Mucosa of stomach (tissue), 1 donor: Measurements from ENCODE around the gene MXD1.
"Not testable (repeated sequence)": the region's sequence is repeated elsewhere in the genome, so short reads cannot be mapped to it uniquely, and the experiment has no call there.

Experiments used
- H3K27me3 ChIP-seq: one replicate; pipeline ENCODE4 v1.7.0; 2013; ENCODE audit warnings: mild to moderate bottlenecking, low read length; ENCODE audit not compliant: control insufficient read depth, insufficient read depth
- H3K36me3 ChIP-seq: one replicate; pipeline ENCODE4 v1.7.0; 2013; ENCODE audit warnings: low read length; ENCODE audit not compliant: control insufficient read depth, insufficient read depth
- H3K4me1 ChIP-seq: one replicate; pipeline ENCODE4 v1.7.0; 2013; ENCODE audit warnings: mild to moderate bottlenecking, low read length; ENCODE audit not compliant: control insufficient read depth, insufficient read depth
- H3K4me3 ChIP-seq: one replicate; pipeline ENCODE4 v1.7.0; 2013; ENCODE audit warnings: low read length
- H3K9ac ChIP-seq: one replicate; pipeline ENCODE4 v1.7.0; 2013; ENCODE audit warnings: mild to moderate bottlenecking, low read length, moderate library complexity
- H3K9me3 ChIP-seq: one replicate; pipeline ENCODE4 v1.7.0; 2013; ENCODE audit warnings: mild to moderate bottlenecking, low read length, moderate library complexity; ENCODE audit not compliant: control insufficient read depth
- donor health status: Pancreatic carcinoma.

The MXD1 gene

DNA sequence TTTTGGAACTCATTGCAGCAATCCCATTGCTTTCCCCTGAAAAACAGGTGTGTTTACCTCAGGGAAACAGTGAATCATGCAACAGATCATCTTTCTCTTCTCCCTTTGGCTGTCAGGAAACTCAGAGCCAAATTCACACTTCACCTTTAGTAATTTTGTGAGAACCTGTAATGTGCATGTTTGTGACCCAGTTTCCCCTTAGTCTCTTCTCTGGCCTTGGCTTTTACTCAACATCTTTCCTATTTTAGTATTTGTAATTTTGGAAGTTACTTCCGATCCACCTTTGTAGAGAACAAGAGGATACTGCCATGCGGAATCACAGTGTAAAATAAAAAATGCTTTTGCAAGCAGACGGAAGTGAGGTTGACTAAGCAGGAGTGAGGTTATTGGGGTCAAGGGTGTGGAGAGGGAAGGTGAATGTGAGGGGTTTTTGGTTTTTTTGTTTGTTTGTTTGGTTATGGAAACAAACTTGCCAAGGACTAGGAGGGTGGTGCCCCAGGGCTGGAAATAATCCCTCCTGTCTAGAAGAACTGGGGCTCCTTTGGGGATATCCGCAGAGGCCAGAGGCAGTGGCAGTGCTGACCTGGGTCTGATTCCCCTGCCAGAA lies 32.5 kb downstream of the MXD1 start:
- H3K4me3 ChIP-seq: no peak overlapping the region
- H3K4me1 ChIP-seq: peaks cover 26% of the 10 kb centered on the region
- H3K9me3 ChIP-seq: no peaks in the 10 kb centered on the region
- no peaks in the 10 kb centered on the region for H3K27me3 ChIP-seq
- no peak overlapping the region for H3K9ac ChIP-seq
- H3K36me3 ChIP-seq: peaks cover 4% of the 10 kb centered on the region

DNA sequence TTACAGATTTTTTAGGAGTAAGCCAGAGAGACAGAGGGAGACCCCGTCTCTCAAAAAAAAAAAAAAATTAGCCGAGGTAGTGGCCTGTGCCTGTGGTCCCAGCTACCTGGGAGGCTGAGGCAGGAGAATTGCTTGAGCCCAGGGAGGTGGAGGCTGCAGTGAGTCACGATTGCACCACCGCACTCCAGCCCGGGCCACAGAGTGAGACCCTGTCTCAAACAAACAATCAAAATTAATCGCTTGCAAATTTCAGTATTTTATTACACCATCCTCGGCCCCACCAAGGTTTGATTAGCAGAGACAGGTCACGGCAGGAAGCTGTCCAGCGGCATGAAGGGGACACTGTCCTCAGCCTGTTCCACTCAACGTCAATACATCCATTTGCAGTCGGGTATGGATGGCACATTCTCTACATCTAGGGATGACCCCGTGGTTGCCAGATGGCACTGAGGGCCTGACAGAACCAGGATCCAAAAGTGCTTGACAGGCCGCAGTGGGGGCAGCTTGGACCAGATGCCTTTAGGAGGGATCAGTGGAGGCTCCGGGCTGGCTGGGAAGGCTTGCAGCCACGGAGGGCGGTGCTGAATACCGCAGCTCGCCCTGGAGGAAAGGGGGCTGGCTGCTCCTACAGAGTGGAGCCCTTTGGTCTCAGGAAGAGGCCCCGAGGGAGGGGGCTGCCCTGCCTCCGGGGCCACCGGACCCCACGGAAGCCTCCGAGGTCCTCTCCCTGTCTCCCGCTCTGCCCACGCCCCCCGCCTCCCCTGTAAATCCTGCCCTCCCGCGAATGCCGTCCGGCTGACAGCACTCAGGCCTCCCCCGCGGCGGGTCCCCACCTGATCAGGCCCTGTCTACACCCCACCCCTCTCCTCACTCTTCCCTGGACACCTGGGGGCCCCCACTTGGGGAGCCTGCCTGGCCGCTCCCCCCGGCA lies 33.4 kb downstream of the MXD1 start:
- no peaks in the 10 kb centered on the region for H3K27me3 ChIP-seq
- H3K36me3 ChIP-seq: peaks cover 4% of the 10 kb centered on the region
- H3K4me1 ChIP-seq: peaks cover 26% of the 10 kb centered on the region
- no peak overlapping the region for H3K9ac ChIP-seq
- no peak overlapping the region for H3K4me3 ChIP-seq
- H3K9me3 ChIP-seq: no peaks in the 10 kb centered on the region

DNA sequence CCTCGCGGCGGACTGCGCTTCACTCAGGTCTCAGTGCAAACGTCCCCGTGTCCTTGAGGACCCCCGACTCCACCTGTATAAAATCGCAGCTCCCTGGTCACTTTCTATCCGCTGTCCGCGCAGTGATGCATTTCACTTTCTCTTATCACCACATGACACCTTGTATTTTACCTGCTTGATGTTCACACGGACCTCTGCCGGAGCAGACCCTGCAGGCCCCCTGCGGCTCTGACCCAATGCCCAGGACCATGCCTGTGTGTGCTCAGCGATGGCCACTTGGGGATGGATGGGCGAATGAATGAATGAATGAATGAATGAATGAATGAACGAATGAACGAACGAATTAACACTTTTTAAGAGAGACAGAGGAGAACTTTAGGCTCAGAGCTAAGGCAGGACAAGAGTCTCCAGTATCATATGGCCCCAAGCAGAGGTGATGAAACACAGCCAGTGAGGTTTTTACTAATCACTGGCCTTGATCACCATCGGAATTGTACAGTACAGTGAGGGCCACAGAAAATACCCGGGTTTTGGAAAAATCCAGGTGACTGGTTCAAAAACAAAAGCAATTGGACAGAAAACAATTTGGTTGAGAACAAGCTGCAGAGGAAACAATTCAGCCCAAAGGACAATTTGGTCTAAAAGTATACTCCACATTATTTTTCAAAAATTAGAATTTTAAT lies 34.2 kb downstream of the MXD1 start:
- no peaks in the 10 kb centered on the region for H3K27me3 ChIP-seq
- no peak overlapping the region for H3K4me3 ChIP-seq
- H3K9ac ChIP-seq: no peak overlapping the region
- H3K9me3 ChIP-seq: no peaks in the 10 kb centered on the region
- H3K4me1 ChIP-seq: peaks cover 26% of the 10 kb centered on the region
- peaks cover 3% of the 10 kb centered on the region for H3K36me3 ChIP-seq

DNA sequence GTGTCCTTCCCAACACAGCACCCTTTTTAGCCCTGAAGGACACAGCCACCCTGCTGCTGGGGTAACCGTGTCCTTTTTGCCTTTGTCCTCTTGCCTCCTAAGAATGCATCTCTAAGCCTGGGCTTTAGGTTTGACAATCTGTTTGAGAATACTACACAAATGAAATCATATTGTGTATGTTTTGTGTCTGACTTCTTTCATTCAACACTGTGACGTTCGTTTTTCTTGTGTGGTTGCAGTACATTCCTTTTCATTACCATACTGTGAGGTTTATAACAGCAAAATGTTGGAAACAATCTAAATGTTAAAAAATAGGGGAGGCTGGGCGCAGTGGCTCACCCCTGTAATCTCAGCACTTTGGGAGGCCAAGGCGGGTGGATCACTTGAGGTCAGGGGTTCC lies 35.3 kb downstream of the MXD1 start:
- peaks cover 25% of the 10 kb centered on the region for H3K4me1 ChIP-seq
- H3K9ac ChIP-seq: no peak overlapping the region
- H3K36me3 ChIP-seq: no peaks in the 10 kb centered on the region
- H3K4me3 ChIP-seq: no peak overlapping the region
- no peaks in the 10 kb centered on the region for H3K27me3 ChIP-seq
- no peaks in the 10 kb centered on the region for H3K9me3 ChIP-seq

DNA sequence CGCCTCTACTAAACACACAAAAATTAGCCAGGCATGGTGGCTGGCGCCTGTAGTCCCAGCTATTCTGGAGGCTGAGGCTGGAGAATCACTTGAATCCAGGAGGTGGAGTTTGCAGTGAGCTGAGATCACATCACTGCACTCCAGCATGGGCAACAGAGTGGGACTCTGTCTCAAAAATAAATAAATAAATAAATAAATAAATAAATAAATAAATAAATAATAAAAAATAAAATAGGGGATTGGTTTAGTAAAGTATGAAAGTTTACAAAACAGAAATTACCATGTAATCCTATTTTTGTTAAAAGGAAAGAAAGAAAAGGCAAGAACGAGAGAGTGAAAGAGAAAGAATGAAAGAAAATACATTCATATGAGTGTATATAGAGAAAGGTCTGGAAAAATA lies 35.8 kb downstream of the MXD1 start:
- not testable (repeated sequence) for H3K36me3 ChIP-seq, H3K9ac ChIP-seq, H3K27me3 ChIP-seq, H3K4me3 ChIP-seq, H3K9me3 ChIP-seq
- peaks cover 21% of the 10 kb centered on the region for H3K4me1 ChIP-seq

DNA sequence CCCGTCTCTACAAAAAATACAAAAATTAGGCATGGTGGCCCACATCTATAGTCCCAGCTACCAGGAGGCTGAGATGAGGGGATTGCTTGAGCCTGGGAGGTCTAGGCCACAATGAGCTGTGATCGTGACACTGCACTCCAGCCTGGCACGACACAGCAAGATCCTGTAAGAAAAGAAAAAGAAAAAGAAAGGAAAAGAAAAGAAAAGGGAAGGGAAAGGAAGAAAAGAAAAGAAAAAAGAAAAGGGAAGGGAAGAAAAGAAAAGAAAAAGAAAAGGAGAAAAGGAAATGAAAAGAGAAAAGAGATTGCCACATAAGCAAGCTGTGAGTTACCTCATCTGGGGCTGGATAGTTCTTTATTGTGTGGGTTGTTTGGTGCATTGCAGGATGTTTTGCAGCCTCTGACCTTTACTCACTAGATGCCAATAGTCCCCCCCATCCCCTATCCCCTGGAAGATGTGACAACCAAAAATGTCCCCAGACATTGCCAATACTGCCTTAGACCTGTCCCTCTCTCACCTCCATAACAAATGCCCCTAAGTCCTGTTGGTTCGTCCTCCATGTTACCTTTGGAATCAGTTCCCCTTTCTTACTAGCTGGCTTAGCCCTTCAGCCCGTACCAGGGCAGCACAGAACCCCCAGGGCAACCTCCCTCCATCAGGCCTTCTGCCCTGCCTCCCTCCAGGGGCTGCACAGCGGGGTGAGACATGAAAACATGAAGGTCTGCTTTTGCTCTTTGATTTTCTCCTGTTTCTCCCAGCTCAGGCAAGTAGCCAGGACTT lies 37.6 kb downstream of the MXD1 start:
- no peak overlapping the region for H3K4me3 ChIP-seq

DNA sequence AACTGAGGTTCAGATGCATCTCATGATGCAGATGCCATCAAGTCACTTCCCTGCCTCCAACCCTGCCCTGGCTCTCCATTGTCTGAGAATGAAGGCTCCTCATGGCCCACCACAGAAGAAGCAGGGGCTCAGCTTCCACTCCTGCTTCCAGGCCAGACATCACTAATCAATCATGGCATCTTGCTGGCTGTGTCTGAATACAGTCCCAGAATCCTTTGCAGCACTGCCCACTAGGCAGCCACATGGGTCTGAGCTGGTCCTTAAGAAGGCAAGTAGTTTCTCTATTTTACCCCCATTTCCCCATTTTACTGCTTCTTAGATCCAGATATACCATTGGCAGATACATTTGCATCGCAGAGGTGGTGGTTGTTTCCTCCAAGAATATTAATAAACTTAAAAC lies 39.2 kb downstream of the MXD1 start:
- Histone ChIP-seq H3K9ac (no peak overlapping the region), H3K4me3 (no peak overlapping the region), H3K9me3 (no peaks in the 10 kb centered on the region), H3K4me1 (no peaks in the 10 kb centered on the region), H3K27me3 (no peaks in the 10 kb centered on the region), H3K36me3 (no peaks in the 10 kb centered on the region)

More for the DNA sequence above, 37.6 kb downstream of the MXD1 start:
- Histone ChIP-seq H3K27me3 (no peaks in the 10 kb centered on the region), H3K4me1 (peaks cover 2% of the 10 kb centered on the region), H3K36me3 (no peaks in the 10 kb centered on the region), H3K9me3 (no peaks in the 10 kb centered on the region), H3K9ac (no peak overlapping the region)

DNA sequence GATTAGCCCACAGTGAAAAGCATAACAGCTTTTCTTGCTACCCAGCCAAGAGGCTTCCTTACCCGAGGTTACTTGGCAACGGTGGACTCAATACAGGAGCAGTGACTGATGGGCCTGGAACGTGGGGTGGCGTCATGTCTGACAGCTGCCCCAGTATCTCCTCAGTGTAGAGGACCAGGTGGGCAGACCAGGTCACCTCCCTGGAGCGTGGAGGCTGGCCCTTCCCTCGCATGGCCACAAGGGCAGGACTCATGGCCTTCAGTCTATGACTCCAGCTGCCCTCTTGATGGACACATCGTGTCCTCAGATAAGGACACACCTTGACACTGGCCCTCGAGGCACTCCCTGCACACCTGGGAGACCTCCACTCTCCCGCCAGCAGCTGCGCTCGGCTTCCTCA lies 40.1 kb downstream of the MXD1 start:
- Histone ChIP-seq H3K36me3 (no peaks in the 10 kb centered on the region), H3K9me3 (no peaks in the 10 kb centered on the region), H3K4me1 (no peaks in the 10 kb centered on the region), H3K27me3 (no peaks in the 10 kb centered on the region), H3K4me3 (no peak overlapping the region), H3K9ac (no peak overlapping the region)

DNA sequence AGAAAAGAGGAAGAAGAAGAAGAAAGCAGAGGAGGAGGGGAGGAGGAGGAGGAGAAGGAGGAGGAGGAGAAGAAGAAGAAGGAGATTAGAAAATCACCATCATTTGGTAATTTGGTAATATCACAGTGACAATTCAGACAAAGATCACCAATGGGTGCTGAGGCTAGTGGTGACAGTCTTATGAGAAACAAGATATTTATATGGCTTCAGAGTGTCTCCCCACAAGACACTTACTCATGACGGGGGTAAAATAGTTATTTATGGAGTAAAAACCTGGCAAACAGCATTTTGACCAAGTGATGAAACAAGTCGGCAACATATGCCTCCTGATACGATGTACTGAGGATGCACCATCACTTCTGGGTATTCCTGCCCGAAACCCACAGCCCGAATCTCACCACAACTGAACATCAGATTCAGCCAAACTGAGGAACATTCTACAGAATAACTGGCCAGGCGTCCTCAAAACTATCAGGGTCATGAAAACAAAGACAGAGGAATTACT lies 41.6 kb downstream of the MXD1 start:
- Histone ChIP-seq H3K27me3 (no peaks in the 10 kb centered on the region), H3K4me3 (no peak overlapping the region), H3K4me1 (no peaks in the 10 kb centered on the region)

DNA sequence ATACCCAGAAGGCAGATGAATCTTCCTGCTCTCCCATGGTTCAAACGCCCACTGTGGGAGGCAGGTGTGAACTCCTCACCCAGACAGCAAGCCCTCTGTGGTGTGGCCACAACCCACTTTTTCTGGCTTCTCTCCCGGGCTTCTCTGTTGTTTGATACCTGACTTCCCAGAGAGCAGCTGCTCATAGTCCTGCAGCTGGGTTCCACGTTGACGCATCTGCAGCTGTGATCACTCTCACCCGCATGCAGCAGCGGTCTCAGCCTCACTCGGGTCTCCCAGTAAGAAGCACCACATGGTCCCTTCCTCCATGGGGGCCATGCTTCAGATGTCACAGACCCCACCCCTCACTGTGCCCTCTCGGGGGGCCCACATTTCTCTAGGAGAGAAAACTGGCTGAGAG lies 43.1 kb downstream of the MXD1 start:
- H3K27me3 ChIP-seq: no peaks in the 10 kb centered on the region
- no peaks in the 10 kb centered on the region for H3K36me3 ChIP-seq
- H3K4me3 ChIP-seq: no peak overlapping the region
- no peak overlapping the region for H3K9ac ChIP-seq
- H3K4me1 ChIP-seq: peaks cover 4% of the 10 kb centered on the region
- H3K9me3 ChIP-seq: no peaks in the 10 kb centered on the region

More for the DNA sequence above, 41.6 kb downstream of the MXD1 start:
- Histone ChIP-seq H3K9me3 (no peaks in the 10 kb centered on the region), H3K9ac (no peak overlapping the region), H3K36me3 (no peaks in the 10 kb centered on the region)

DNA sequence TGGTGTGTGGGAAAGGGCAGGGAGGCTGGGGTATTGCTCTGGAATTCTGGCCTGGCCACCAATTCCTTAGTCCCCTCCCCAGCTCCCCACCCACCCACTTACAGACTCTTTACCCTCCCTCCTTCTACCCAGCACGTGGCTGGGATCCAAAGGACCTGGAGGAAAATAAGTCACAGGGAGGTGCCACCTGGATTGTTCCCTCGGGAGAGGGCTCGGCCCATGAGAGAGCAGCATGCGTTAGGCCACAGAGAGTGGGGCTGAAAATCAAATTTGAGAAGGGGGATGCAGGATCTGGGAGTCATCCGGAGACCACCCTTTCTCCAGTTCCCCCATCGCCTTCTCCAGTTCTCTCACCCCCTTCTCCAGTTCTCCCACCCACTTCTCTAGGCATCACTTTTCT lies 43.6 kb downstream of the MXD1 start:
- Histone ChIP-seq H3K36me3 (no peaks in the 10 kb centered on the region), H3K9ac (no peak overlapping the region), H3K27me3 (no peaks in the 10 kb centered on the region), H3K9me3 (no peaks in the 10 kb centered on the region), H3K4me1 (peaks cover 9% of the 10 kb centered on the region), H3K4me3 (no peak overlapping the region)
